Stimulated activated CD4-positive, alpha-beta T cell treated with anti-CD3 and anti-CD28 coated beads, TNF-alpha, amount 100 ng/mL, for 4 hours (primary cell): ENCODE results near the gene TRABD.
A peak's percentile ranks its signal among the peaks of the same experiment; 100 is the strongest.

Experiments
- DNase-seq, 3 experiments: peaks; one replicate each; pipeline ENCODE4 v3.0.0-alpha.2; 2020; ENCODE audit warnings: low read depth in 3 of 3

TRABD gene

DNA sequence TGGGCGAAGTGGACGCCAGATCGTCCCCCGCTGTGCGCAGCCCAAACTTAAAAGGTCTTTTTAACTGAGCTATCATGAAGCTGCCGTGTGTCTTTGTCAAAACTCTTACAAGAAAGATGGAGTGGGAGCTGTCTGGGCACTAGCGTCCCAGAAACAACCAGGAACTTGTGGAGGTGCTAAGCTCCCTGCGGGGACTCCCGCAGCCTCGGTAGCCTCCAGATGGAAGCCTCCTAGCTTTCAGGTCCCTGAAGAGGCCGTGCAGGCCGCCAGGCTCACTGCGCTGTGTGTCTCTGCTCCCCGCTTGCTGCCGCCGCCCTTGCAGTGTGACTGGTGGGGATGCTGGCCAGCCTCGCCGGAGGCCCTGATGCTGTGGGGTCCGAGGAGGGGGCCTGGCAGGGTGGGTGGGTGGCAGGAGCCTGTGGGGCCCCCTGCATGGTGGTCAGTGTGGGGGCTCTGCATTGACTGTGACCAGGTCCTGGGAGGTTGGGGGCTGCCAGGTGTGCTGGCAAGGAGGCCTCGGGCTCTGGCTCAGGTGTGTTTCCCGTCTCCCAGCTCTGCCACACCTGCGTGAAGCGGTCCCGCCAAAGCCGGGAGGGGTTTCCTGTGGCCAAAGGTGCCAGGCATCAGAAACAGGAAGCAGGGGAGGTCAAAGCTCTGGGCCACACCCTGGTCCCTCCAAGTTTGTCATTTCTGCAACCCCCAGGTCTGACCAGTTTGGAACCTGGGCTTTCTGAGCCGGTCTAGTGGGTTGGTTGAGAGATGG lies 1.2 kb downstream of the TRABD start:
- DNase-seq = no peak

GRCh38 chr22:50188356-50188755 lies 2.6 kb downstream of the TRABD start:
- DNase-seq = no peak

DNA sequence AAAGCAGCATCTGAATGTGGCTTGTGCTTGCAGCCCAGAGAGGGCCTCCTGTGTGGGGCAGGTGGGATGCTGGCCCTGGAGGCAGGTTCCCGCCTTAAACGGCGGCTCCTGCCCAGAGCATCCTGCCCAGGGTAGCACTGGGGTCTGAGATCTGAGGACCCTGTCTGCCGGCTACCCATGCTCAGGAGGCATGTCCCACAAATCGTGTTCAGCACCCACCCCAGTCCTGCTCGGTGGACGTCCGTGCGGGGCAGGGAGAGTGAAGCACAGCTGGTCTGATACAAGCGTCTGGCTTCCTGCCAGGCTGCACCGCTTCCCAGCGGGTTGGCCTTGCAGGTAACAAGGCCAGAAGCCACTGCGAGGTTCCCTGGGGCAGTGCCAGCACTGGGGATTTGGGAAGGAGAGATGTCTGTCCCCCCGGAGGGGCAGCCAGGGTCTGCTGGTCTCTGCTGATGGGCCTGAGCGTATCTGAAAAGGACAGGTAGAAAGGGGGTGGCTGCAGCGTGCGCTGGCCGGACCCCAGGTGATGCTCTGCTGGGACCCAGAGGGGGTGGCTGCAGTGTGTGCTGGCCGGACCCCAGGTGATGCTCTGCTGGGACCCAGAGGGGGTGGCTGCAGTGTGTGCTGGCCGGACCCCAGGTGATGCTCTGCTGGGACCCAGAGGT lies 3.6 kb downstream of the TRABD start:
- no peak for DNase-seq

- DNase-seq = no peak
Observed at GRCh38 chr22:50189849-50190181, 4.1 kb downstream of the TRABD start.

- DNase-seq = peak in 2 of 3 experiments; percentile 48 to 57
Observed at GRCh38 chr22:50190182-50190940, 4.6 kb downstream of the TRABD start.

DNA sequence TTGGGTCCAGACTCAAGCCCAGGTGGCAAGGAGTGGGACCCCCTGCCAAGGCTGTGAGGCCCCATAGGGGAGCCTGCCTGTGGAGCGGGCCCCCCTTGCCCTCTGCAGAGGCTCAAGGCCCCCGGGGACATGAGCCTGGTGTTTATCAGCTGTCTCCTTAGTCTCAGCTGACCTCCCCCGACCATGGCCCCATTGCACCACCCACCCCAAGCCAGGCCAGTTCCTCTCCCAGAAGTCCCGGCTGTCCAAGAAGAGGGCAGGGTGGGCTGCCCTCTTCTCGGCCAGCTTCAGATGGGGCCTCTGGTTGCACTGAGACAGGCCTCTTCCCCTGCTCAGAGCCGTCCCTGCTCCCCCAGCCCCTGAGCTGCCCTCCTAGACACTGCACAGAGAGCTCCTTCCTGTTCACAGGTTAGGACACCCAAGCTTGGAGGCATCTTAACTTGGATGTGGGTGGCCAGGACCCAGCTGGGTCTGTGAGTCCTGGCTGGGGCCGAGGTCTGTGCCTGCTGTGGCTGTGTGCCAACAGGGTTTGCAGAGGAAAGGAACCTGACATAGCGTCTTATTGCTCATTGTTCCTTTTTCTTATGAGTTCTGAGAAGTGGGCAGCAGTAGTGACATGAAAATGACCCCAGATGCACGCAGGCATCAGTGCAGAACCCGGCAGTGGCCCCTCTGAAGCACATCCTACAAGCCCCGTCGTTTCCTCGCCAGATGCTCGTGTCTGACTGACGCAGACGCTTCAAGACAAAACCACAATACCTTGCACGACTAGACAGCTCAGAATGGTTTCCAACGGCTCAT lies 5.4 kb downstream of the TRABD start:
- DNase-seq = peak in 1 of 3 experiments; percentile 56

GRCh38 chr22:50192436-50193204 lies 6.9 kb downstream of the TRABD start:
- DNase-seq = no peak

DNA sequence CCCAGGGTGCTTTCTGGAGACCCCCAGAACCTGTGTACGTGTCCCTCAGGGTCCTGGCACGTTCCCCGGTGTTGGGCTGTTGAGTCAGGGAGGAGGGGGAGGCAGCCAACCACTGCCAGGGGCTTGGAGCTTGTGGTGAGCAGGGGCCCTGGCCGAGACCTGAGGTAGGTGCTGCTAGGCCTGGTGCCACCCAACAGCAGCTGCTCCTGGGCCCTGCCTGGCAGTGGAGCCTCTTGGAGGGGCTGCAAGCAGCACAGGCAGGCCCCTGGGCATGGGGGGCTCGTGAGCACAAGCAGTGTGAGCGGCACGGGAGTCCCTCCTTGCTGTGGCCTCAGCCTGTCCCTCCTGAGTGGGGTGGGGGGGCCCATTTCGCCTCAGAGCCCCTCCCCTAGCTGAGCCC lies 7.9 kb downstream of the TRABD start:
- no peak for DNase-seq

DNA sequence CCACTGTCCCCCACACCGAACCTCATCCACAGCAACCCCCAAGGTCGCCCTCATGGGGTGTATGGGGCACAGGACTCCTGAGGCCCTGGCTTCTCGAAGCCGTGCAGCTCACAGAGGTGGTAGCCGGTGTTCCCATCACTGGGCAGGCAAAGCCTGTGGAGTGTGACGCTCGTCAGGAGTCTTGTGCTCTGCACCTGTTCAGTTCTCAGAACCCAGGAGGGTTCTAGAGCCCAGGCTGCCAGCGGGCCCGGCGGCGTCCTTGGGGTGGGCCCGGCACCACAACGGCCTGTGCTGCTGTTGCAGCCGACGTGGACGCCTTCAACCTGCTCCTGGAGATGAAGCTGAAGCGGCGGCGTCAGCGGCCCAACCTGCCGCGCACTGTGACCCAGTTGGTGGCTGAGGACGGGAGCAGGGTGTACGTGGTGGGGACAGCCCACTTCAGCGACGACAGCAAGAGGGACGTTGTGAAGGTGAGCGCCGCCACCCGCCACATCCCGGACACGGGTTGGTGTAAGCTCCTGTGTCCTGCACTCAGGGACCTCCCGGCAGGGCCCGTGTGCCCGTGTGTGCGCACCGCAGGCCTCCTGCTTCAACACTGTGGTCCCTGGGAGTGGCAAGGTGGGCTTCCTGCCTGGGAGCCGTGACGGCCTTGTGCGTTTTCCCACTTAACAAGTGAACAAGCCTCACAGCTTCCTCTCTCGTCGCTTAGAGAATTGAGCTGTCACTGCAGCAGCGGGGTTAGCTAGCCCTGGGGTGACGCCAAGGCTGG lies 8.5 kb downstream of the TRABD start:
- DNase-seq = no peak

- DNase-seq = no peak
Observed at GRCh38 chr22:50196256-50196655, 10.5 kb downstream of the TRABD start.

- no peak for DNase-seq
Observed at GRCh38 chr22:50197000-50197800, 11.5 kb downstream of the TRABD start.

DNA sequence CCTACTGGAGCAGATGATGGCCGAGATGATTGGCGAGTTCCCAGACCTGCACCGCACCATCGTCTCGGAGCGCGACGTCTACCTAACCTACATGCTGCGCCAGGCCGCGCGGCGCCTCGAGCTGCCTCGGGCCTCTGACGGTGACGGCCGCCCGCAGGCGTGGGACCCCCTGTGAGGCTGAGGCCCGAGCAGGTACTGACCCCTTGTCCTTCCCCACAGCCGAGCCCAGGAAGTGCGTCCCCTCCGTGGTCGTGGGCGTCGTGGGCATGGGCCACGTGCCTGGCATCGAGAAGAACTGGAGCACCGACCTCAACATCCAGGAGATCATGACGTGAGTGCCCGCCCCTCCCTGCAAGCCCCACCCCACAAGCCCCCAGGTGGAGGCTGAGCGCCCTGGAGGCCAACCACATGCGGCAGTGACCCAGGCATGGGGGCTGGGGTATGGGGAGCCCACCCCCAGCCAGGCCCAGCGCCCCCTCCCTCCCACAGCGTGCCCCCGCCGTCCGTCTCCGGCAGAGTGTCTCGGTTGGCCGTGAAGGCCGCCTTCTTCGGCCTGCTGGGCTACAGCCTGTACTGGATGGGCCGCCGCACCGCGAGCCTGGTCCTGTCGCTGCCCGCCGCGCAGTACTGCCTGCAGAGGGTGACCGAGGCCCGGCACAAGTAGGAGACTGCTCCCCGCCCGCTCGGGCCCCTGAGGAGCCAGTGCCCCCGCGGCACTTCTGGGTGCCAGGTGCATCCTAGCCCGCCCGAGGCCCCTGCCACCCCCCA lies 12.3 kb downstream of the TRABD start:
- DNase-seq = no peak

- no peak for DNase-seq
Observed at GRCh38 chr22:50198624-50199017, 12.9 kb downstream of the TRABD start.

GRCh38 chr22:50199251-50199721 lies 13.6 kb downstream of the TRABD start:
- no peak for DNase-seq

DNA sequence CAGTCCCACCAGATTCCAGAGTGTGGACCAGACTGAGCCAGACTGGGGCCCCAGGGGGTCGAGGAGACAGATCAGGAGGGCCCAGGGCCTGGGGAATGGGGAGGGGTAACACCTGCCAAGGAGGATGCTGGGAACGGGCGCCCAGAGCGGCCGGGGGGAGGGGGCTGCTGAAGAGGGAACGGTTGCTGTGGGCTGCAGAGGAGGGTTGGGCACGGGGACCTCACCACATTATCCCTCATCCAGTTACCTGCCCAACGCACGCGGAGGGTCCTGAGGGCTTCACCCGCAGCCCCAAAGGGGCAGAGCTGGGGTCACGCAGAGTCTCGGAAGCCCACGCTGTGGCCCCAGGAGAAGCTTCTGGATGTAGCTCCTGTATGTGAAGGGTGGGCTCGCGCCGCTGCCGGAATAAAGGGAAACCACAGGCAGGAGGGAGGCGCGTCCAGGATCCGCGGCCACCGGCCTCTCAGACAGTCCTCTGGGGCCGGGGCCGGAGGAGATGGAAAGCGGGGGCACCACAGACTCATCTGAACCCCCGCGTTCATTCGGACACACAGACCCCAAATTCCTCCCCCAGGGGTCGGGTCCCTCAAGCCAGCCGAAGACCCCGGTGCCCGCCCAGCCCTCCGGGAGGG lies 14.2 kb downstream of the TRABD start:
- no peak for DNase-seq

- DNase-seq = peak; percentile 82 to 88 (median 83)
Observed at GRCh38 chr22:50200461-50201190, 14.9 kb downstream of the TRABD start, which contains the start of gene SELENOO. TSS of gene SELENOO (plus strand) at chr22:50201011. CDS start at chr22:50201037, 26 bp downstream.
